Measurements from ENCODE around the gene SMIM5.

DNA sequence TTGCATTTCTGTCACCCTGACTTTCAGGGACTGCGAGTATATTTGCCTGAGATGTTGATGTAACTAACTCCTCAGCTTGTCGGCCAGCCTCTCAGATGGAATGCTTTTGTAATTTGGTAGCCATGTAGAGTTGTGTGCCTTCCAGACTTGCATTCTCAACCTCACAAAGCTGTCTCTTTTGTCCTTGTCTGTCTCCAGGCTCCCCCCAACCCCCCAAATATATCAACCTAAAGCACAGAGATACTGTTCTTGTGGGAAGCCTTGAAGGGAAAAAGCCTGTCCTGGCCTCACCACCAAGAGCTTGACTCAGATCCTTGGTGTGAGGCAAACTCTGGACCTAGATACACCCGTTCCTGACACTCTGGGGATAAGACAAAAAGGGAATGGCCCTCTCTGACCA is 52.3 kb downstream of the SMIM5 start:
- TF ChIP-seq, protein P1, sequence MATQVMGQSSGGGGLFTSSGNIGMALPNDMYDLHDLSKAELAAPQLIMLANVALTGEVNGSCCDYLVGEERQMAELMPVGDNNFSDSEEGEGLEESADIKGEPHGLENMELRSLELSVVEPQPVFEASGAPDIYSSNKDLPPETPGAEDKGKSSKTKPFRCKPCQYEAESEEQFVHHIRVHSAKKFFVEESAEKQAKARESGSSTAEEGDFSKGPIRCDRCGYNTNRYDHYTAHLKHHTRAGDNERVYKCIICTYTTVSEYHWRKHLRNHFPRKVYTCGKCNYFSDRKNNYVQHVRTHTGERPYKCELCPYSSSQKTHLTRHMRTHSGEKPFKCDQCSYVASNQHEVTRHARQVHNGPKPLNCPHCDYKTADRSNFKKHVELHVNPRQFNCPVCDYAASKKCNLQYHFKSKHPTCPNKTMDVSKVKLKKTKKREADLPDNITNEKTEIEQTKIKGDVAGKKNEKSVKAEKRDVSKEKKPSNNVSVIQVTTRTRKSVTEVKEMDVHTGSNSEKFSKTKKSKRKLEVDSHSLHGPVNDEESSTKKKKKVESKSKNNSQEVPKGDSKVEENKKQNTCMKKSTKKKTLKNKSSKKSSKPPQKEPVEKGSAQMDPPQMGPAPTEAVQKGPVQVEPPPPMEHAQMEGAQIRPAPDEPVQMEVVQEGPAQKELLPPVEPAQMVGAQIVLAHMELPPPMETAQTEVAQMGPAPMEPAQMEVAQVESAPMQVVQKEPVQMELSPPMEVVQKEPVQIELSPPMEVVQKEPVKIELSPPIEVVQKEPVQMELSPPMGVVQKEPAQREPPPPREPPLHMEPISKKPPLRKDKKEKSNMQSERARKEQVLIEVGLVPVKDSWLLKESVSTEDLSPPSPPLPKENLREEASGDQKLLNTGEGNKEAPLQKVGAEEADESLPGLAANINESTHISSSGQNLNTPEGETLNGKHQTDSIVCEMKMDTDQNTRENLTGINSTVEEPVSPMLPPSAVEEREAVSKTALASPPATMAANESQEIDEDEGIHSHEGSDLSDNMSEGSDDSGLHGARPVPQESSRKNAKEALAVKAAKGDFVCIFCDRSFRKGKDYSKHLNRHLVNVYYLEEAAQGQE (IDR thresholded peaks at IDR 0.05; ENCODE audit: borderline replicate concordance): no peak
- TF ChIP-seq, protein P1 (CRISPR knock-in tag; IDR thresholded peaks at IDR 0.05; ENCODE audit: low read depth): no peak
- TF ChIP-seq ZNF398 (CRISPR knock-in tag; IDR thresholded peaks at IDR 0.05): no peak
- TF ChIP-seq USF2 (CRISPR knock-in tag; IDR thresholded peaks at IDR 0.05): no peak
- no peak for TF ChIP-seq POLR2AphosphoS5 (IDR thresholded peaks at IDR 0.05; ENCODE audit: control insufficient read depth, insufficient read depth, low read depth, low read length)
- no peak for TF ChIP-seq EP300 (IDR thresholded peaks at IDR 0.05; ENCODE audit: low read length)
- TF ChIP-seq EZH2 (IDR thresholded peaks at IDR 0.05; ENCODE audit: borderline replicate concordance, low read depth, low read length): no peak
- no peak for TF ChIP-seq KDM1A (IDR thresholded peaks at IDR 0.05)
- no peak for TF ChIP-seq E2F4 (CRISPR knock-in tag; IDR thresholded peaks at IDR 0.05; ENCODE audit: low read depth)
- TF ChIP-seq COPS2 (conservative IDR thresholded peaks at IDR 0.05): no peak
